Measurements from ENCODE around the gene SLC25A23. TPM values are rescaled to one million over a fixed set of nuclear protein-coding genes. Genes with fewer than 3 reads are reported as not detected.

Gene SLC25A23
- total RNA-seq, 4 donors from 2014 or later = 111 to 328 (median 240) TPM

DNA sequence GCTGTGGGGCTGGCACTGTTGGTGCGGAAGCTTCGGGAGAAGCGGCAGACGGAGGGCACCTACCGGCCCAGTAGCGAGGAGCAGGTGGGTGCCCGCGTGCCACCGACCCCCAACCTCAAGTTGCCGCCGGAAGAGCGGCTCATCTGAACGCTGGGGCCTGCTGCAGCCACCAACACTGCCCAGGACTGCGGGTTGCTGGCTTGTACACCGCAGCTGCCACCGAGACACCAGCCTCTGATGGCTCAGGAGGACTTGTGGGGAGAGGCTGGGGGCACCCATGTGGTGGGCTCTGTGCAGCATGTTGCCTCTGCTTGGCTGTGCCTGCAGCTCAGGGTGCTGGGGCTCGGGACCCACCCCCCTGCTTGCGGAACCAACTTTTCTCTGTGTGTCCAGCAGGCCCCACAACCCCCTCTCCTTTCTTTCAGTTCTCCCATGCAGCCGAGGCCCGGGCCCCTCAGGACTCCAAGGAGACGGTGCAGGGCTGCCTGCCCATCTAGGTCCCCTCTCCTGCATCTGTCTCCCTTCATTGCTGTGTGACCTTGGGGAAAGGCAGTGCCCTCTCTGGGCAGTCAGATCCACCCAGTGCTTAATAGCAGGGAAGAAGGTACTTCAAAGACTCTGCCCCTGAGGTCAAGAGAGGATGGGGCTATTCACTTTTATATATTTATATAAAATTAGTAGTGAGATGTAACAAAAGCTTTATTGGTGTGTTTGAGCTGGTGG lies 7.1 kb upstream of the SLC25A23 start:
- Histone ChIP-seq H3K27me3 (peaks cover 28% of the 10 kb centered on the region), H3K4me3 (no peak overlapping the region), H3K4me1 (peaks cover 0 to 8% (median 4%) of the 10 kb centered on the region in 3 donors), H3K27ac (no peak overlapping the region), H3K36me3 (no peaks in the 10 kb centered on the region), H3K9me3 (no peaks in the 10 kb centered on the region)
- WGBS, 2 donors (ENCODE audit: low coverage in 1 of 2) = 40% methylated on average over 3 of the region's 21 CpGs; no CpG with 5 or more reads in 1 of the 2 donors
- no peak for ATAC-seq
- TF ChIP-seq CTCF (IDR thresholded peaks at IDR 0.05) (no peak), POLR2AphosphoS5 (IDR thresholded peaks at IDR 0.05) (no peak), POLR2A (IDR thresholded peaks at IDR 0.05) (no peak), EP300 (IDR thresholded peaks at IDR 0.05) (no peak)

DNA sequence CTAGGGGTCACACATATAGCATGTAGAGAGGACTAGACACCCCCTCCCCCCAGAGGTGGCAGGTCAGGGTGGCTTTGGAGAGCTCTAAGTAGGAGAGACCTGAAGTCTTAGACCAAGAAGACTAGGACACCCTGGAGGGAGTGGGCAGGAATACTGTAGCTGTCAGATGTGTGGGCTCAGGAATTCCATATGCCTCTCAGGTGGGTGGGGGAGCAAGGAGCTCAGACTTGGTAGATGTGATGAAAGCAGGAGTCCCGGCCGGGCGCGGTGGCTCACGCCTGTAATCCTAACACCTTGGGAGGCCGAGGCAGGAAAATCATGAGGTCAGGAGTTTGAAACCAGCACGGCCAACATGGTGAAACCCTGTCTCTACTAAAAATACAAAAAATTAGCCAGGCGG lies 6.1 kb upstream of the SLC25A23 start:
- Histone ChIP-seq H3K4me1 (peaks cover 0 to 8% (median 4%) of the 10 kb centered on the region in 3 donors), H3K9me3 (no peaks in the 10 kb centered on the region), H3K4me3 (no peak overlapping the region), H3K36me3 (no peaks in the 10 kb centered on the region), H3K27ac (no peak overlapping the region), H3K27me3 (peaks cover 28% of the 10 kb centered on the region)
- WGBS, 2 donors (ENCODE audit: low coverage in 1 of 2) = 86 to 100% methylated on average over 6 to 7 of the region's 8 CpGs
- TF ChIP-seq CTCF (IDR thresholded peaks at IDR 0.05) = no peak
- no peak for TF ChIP-seq EP300 (IDR thresholded peaks at IDR 0.05)
- TF ChIP-seq POLR2AphosphoS5 (IDR thresholded peaks at IDR 0.05) = no peak
- TF ChIP-seq POLR2A (IDR thresholded peaks at IDR 0.05) = no peak
- ATAC-seq = no peak

DNA sequence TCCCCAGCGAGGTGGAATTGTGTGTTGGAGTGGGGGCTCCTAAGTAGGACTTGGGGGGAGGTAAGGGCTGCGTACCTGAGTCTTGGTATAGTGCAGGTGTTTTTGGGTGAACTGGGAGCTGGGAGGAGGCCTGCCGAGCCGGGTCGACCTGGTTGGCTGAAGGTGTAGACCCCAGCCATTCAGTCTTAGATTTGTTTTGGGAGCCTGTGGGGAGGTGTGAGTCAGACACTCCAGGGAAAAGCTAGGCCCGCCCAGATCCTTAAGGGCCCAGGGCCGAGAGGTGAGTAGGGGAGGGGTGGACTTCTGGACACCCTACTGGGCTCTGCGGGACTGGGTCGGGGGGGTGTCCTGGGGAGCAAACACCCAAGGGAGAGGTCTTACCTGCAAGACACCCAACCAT lies 5.4 kb upstream of the SLC25A23 start:
- H3K9me3 ChIP-seq = no peaks in the 10 kb centered on the region
- H3K4me3 ChIP-seq = no peak overlapping the region
- no peak for ATAC-seq
- WGBS, 2 donors (ENCODE audit: low coverage in 1 of 2) = 24 to 51% methylated on average over 2 to 4 of the region's 9 CpGs
- H3K27me3 ChIP-seq = peaks cover 28% of the 10 kb centered on the region
- H3K4me1 ChIP-seq = peaks cover 0 to 8% (median 4%) of the 10 kb centered on the region in 3 donors
- TF ChIP-seq CTCF (IDR thresholded peaks at IDR 0.05) = no peak
- TF ChIP-seq POLR2A (IDR thresholded peaks at IDR 0.05) = no peak
- TF ChIP-seq EP300 (IDR thresholded peaks at IDR 0.05) = no peak
- no peak for TF ChIP-seq POLR2AphosphoS5 (IDR thresholded peaks at IDR 0.05)
- no peak overlapping the region for H3K27ac ChIP-seq
- H3K36me3 ChIP-seq = no peaks in the 10 kb centered on the region

- Histone ChIP-seq H3K36me3 (no peaks in the 10 kb centered on the region), H3K27me3 (peaks cover 28% of the 10 kb centered on the region), H3K27ac (no peak within 1 kb of the TSS), H3K4me1 (peaks cover 0 to 14% (median 4%) of the 10 kb centered on the region in 3 donors), H3K4me3 (no peak within 1 kb of the TSS), H3K9me3 (no peaks in the 10 kb centered on the region)
- TF ChIP-seq CTCF (IDR thresholded peaks at IDR 0.05) (no peak), POLR2A (IDR thresholded peaks at IDR 0.05) (no peak), EP300 (IDR thresholded peaks at IDR 0.05) (no peak), POLR2AphosphoS5 (IDR thresholded peaks at IDR 0.05) (no peak)
- no peak for ATAC-seq
- 0 to 8% methylated on average over 1 to 8 of the region's 65 CpGs for WGBS, 2 donors (ENCODE audit: low coverage in 1 of 2)
Measured at GRCh38 chr19:6464070-6464873, 4.7 kb upstream of the SLC25A23 start, which contains the start of gene CRB3. TSS of gene CRB3 (plus strand) at chr19:6464271. CDS start at chr19:6464702, 431 bp downstream.
